GM12878 (cell line): ENCODE results near the gene CEACAM6. TPM values are rescaled to one million over a fixed set of nuclear protein-coding genes. Genes with fewer than 3 reads are reported as not detected.
"Not testable (repeated sequence)": the region's sequence is repeated elsewhere in the genome, so short reads cannot be mapped to it uniquely, and the experiment has no call there.

Source experiments
- ATAC-seq: fragments of 200-7000 bp; cut with Tn5 transposase; 3 replicates; pipeline ENCODE4 v1.9.1; 2020; ENCODE audit warnings: mild to moderate bottlenecking, moderate library complexity
- BruUV-seq: library from RNA; stranded (reverse); fragments of 400-500 nt; replicated peaks from 2 replicates; lab custom pipeline; 2021; lab: Mats Ljungman, UMichigan
- CTCF ChIA-PET: fragments of 300-600 bp; sonication (Branson Sonifier 250); formaldehyde crosslinking; extraction: SDS; loops from one replicate; lab custom pipeline; 2021; ENCODE audit warnings: inconsistent platforms; lab: Yijun Ruan, JAX
- POLR2A ChIA-PET: fragments of 350-600 bp; formaldehyde crosslinking; extraction: SDS; loops from one replicate; lab custom pipeline; 2021; ENCODE audit warnings: inconsistent platforms; lab: Charles Lee
- RAD21 ChIA-PET: fragments of 300-600 bp; sonication (Branson Sonifier 250); formaldehyde crosslinking; loops from one replicate; lab custom pipeline; 2023; ENCODE audit warnings: antibody characterized with exemption; ENCODE audit not compliant: unreplicated experiment; lab: Charles Lee
- SMC1A ChIA-PET: fragments of 300-600 bp; sonication (Branson Sonifier 250); formaldehyde crosslinking; loops from one replicate; lab custom pipeline; 2023; ENCODE audit not compliant: unreplicated experiment, uncharacterized antibody; lab: Charles Lee
- DNase-seq: peaks from one replicate; pipeline ENCODE4 v3.0.0-alpha.2; 2011; ENCODE audit warnings: low read depth, low spot score
- FAIRE-seq: peaks from 3 replicates; lab custom pipeline; 2011; peaks lifted over from hg19 to GRCh38; lab: Jason Lieb, UNC
- H2AFZ ChIP-seq: 2 replicates; pipeline ENCODE4 v1.6.0; 2011; ENCODE audit warnings: low read depth, low read length, control low read depth; ENCODE audit not compliant: control insufficient read depth
- H3K27ac ChIP-seq: 2 replicates; pipeline ENCODE4 v1.5.1; 2011; ENCODE audit warnings: control low read depth; ENCODE audit not compliant: control insufficient read depth, insufficient read depth
- H3K27me3 ChIP-seq, 2 experiments: replicated peaks in 1 of 2; 2 replicates each; pipeline versions ENCODE4 v1.6.0 to v1.6.1; 2011; ENCODE audit warnings: low read length in 1 of 2; ENCODE audit not compliant: control insufficient read depth in 2 of 2, insufficient read depth in 2 of 2
- H3K36me3 ChIP-seq, 2 experiments: 2 replicates each; pipeline ENCODE4 v1.5.1; 2011; ENCODE audit warnings: low read length in 1 of 2; ENCODE audit not compliant: control insufficient read depth in 2 of 2, insufficient read depth in 2 of 2
- H3K4me1 ChIP-seq: 2 replicates; pipeline ENCODE4 v1.6.1; 2011; ENCODE audit warnings: mild to moderate bottlenecking, low read length, moderate library complexity, mixed read lengths; ENCODE audit not compliant: control insufficient read depth, insufficient read depth
- H3K4me2 ChIP-seq: 2 replicates; pipeline ENCODE4 v1.6.0; 2011; ENCODE audit warnings: control low read depth; ENCODE audit not compliant: control insufficient read depth, insufficient read depth
- H3K4me3 ChIP-seq: fragments of 200-600 bp; sonication (generic); 2 replicates; pipeline ENCODE4 v1.5.1; 2016
- H3K79me2 ChIP-seq: 2 replicates; pipeline ENCODE4 v1.6.0; 2011; ENCODE audit warnings: low read length; ENCODE audit not compliant: control insufficient read depth, insufficient read depth
- H3K9ac ChIP-seq: 2 replicates; pipeline ENCODE4 v1.8.0; 2011; ENCODE audit warnings: low read length, control low read depth, mixed read lengths; ENCODE audit not compliant: control insufficient read depth, insufficient read depth
- H3K9me3 ChIP-seq: replicated peaks from 3 replicates; pipeline ENCODE4 v1.5.1; 2011; ENCODE audit warnings: mild to moderate bottlenecking, low read length; ENCODE audit not compliant: control insufficient read depth, insufficient read depth
- H4K20me1 ChIP-seq: 2 replicates; pipeline ENCODE4 v1.6.0; 2011; ENCODE audit not compliant: control insufficient read depth, insufficient read depth
- HDAC6 ChIP-seq: fragments of 200-600 bp; sonication (generic); IDR thresholded peaks from one replicate; pipeline ENCODE4 v1.8.0; 2017; ENCODE audit warnings: antibody characterized with exemption; ENCODE audit not compliant: unreplicated experiment
- KLF5 ChIP-seq: fragments of 450-650 bp; IDR thresholded peaks from 2 replicates; pipeline ENCODE4 v1.6.1; 2014; ENCODE audit warnings: mild to moderate bottlenecking; ENCODE audit not compliant: partially characterized antibody
- RBBP5 ChIP-seq: fragments of 200-600 bp; sonication (generic); conservative IDR thresholded peaks from 2 replicates; pipeline ENCODE4 v1.6.1; 2016
- RELA ChIP-seq: fragments of 450-650 bp; IDR thresholded peaks from 2 replicates; pipeline ENCODE4 v1.8.0; 2014; ENCODE audit warnings: borderline replicate concordance; ENCODE audit not compliant: partially characterized antibody
- ZNF24 ChIP-seq: fragments of 450-650 bp; IDR thresholded peaks from 2 replicates; pipeline ENCODE4 v1.6.1; 2017; ENCODE audit warnings: antibody characterized with exemption, mild to moderate bottlenecking
- ZNF274 ChIP-seq: IDR thresholded peaks from one replicate; pipeline ENCODE4 v1.8.0; 2011; ENCODE audit not compliant: insufficient read length, insufficient read depth
- ZNF687 ChIP-seq: fragments of 450-650 bp; IDR thresholded peaks from 2 replicates; pipeline ENCODE4 v1.6.1; 2017; ENCODE audit warnings: mild to moderate bottlenecking, moderate library complexity
- ZZZ3 ChIP-seq: IDR thresholded peaks from 2 replicates; pipeline ENCODE4 v1.6.1; 2011; ENCODE audit warnings: low read depth; ENCODE audit not compliant: control insufficient read depth, insufficient read length
- WGBS: methylation state at CpG from one replicate; pipeline ENCODE4 v1.1.6; 2016; ENCODE audit warnings: low lambda C conversion rate; ENCODE audit not compliant: insufficient replicate concordance, insufficient coverage; ENCODE audit errors: missing lambda C conversion rate; 5-methylcytosine and 5-hydroxymethylcytosine counted together
- in situ Hi-C: fragments of 300-500 bp; cut with MboI; formaldehyde crosslinking; loops from 9 replicates; pipeline ENCODE4 v1.14.3; 2018; ENCODE audit warnings: mixed read lengths
- intact Hi-C: fragments of 100-400 bp; cut with micrococcal nuclease; formaldehyde crosslinking; loops from one replicate; pipeline ENCODE4 v1.14.2; 2022; ENCODE audit not compliant: unreplicated experiment
- polyA plus RNA-seq, 11 experiments: library from polyadenylated mRNA; depleted of rRNA in 4 of 11; unstranded in 6 of 11; stranded (reverse) in 5 of 11; fragments of >200 nt; fragmentation: Nextera tagmentation in 4 of 11; fragmentation: Illumina TruSeq in 1 of 11; extraction: Ambion mirVana in 4 of 11; extraction: Trizol in 1 of 11; gene quantifications; 1 replicate in 1 of 11; 2 replicates in 10 of 11; pipeline versions ENCODE4 v1.2.1 to v1.2.3, GENCODE V29; 2011 to 2016; ENCODE audit warnings: inconsistent platforms in 2 of 11, missing spikeins in 2 of 11, low read depth in 1 of 11
- total RNA-seq, 4 experiments: library from RNA; depleted of rRNA in 3 of 4; stranded (reverse); fragments of >200 nt in 3 of 4; fragmentation: Illumina TruSeq in 1 of 4; extraction: Trizol in 1 of 4; gene quantifications; 2 replicates each; pipeline versions ENCODE4 v1.2.1 to v1.2.3, GENCODE V29; 2013 to 2021

Gene CEACAM6
- total and polyA plus RNA-seq, 10 of the 15 experiments (the other 5 are each of a cell fraction or from before 2014, with no cell fraction given): 0.26 TPM; not detected in 9

- TF ChIP-seq ZNF274 (no peak), HDAC6 (no peak), ZZZ3 (no peak), RELA (no peak), ZNF24 (no peak)
Measured at GRCh38 chr19:41758846-41759245, 3.5 kb downstream of the CEACAM6 start (continued).

- FAIRE-seq (no peak), ATAC-seq (no peak), DNase-seq (no peak)
- Histone ChIP-seq H4K20me1 (no peaks in the 10 kb centered on the region), H2AFZ (no peak overlapping the region), H3K79me2 (no peaks in the 10 kb centered on the region), H3K27ac (no peak overlapping the region), H3K4me2 (no peak overlapping the region), H3K27me3 (no peaks in the 10 kb centered on the region; a peak in 3 of 4 replicates), H3K36me3 (no peaks in the 10 kb centered on the region), H3K4me3 (no peak overlapping the region), H3K9ac (no peak overlapping the region), H3K4me1 (no peaks in the 10 kb centered on the region), H3K9me3 (no peaks in the 10 kb centered on the region)
- in situ Hi-C loops: no loop called here
- ChIA-PET SMC1A (interaction anchor here (1.0 kb wide), 1 partner anchor 10 kb away, joined by 3 read pairs; no protein-coding TSS in a partner anchor), CTCF (interaction anchor here (0.9 to 1.2 kb wide), 2 partner anchors 13 to 26 kb away, joined by 4 to 6 read pairs; no protein-coding TSS in a partner anchor), POLR2A (no interaction called here), RAD21 (no interaction called here)
- WGBS: 3% methylated on average over 2 of the region's 2 CpGs
- intact Hi-C loops: no loop called here
- TF ChIP-seq ZNF687 (no peak), RBBP5 (no peak), KLF5 (no peak)
- no TSS peak for BruUV-seq
Measured at GRCh38 chr19:41767115-41767514, 11.8 kb downstream of the CEACAM6 start.

GRCh38 chr19:41768105-41768504 is 12.8 kb downstream of the CEACAM6 start:
- H3K27ac ChIP-seq, H3K79me2 ChIP-seq, H3K9me3 ChIP-seq, H3K4me3 ChIP-seq, intact Hi-C loops, BruUV-seq, POLR2A ChIA-PET, H2AFZ ChIP-seq, H4K20me1 ChIP-seq, DNase-seq, H3K4me2 ChIP-seq, H3K4me1 ChIP-seq, in situ Hi-C loops, H3K36me3 ChIP-seq, H3K27me3 ChIP-seq, ATAC-seq, FAIRE-seq, H3K9ac ChIP-seq, RAD21 ChIA-PET: not testable (repeated sequence)
- ChIA-PET SMC1A (interaction anchor here (1.0 kb wide), 1 partner anchor 9 kb away, joined by 3 read pairs; no protein-coding TSS in a partner anchor), CTCF (interaction anchor here (0.9 to 1.2 kb wide), 2 partner anchors 14 to 25 kb away, joined by 4 to 6 read pairs; no protein-coding TSS in a partner anchor)
- WGBS: 48% methylated on average over 5 of the region's 5 CpGs
